T-helper 1 cell treated with Interleukin-12 subunit alpha and Interleukin-12 subunit beta and Interleukin-4 antibody, amounts not matched to agents 30 ng/mL and 1 ng/mL, for 36 hours (primary cell): Measurements from ENCODE around the gene UBXN2A. TPM values are rescaled to one million over a fixed set of nuclear protein-coding genes. Genes with fewer than 3 reads are reported as not detected.

ENCODE experiments used
- intact Hi-C: fragments of 100-400 bp; cut with micrococcal nuclease; formaldehyde crosslinking; loops from one replicate; pipeline ENCODE4 v1.15.1; 2024
- total RNA-seq: library from RNA; stranded (reverse); gene quantifications from 2 replicates; pipeline ENCODE4 v1.2.3, GENCODE V29; 2022

Gene UBXN2A
- total RNA-seq, result 9.7 and 11.6 TPM in 2 replicates

GRCh38 chr2:23939987-23940717 is at the start of gene UBXN2A:
UBXN2A (plus strand) TSS chr2:23940463; CDS start chr2:23958315, 17,852 bp downstream.
- intact Hi-C loops, result loop anchor here (1.0 to 5.0 kb wide), 6 partner anchors 13 to 1032 kb away; partner anchors contain the start of genes ATAD2B, DNAJC27, SF3B6 and WDCP

GRCh38 chr2:23900133-23900532 is 40.1 kb upstream of the UBXN2A start:
- intact Hi-C loops, result no loop called here

- intact Hi-C loops, result no loop called here
Observed at GRCh38 chr2:23900541-23901322, 39.5 kb upstream of the UBXN2A start.

- intact Hi-C loops, result no loop called here
Observed at GRCh38 chr2:23901966-23902846, 38.1 kb upstream of the UBXN2A start.

- intact Hi-C loops, result no loop called here
Observed at GRCh38 chr2:23903034-23903433, 37.2 kb upstream of the UBXN2A start.

- intact Hi-C loops, result no loop called here
Observed at GRCh38 chr2:23904215-23904614, 36.0 kb upstream of the UBXN2A start.

GRCh38 chr2:23904692-23905091 is 35.6 kb upstream of the UBXN2A start:
- intact Hi-C loops, result no loop called here

- intact Hi-C loops, result no loop called here
Observed at GRCh38 chr2:23905155-23905554, 35.1 kb upstream of the UBXN2A start.

GRCh38 chr2:23912054-23912453 is 28.2 kb upstream of the UBXN2A start:
- intact Hi-C loops, result no loop called here

GRCh38 chr2:23915327-23915726 is 24.9 kb upstream of the UBXN2A start:
- intact Hi-C loops, result no loop called here

- intact Hi-C loops, result no loop called here
Observed at GRCh38 chr2:23916727-23917405, 23.4 kb upstream of the UBXN2A start.

GRCh38 chr2:23918837-23919489 is 21.3 kb upstream of the UBXN2A start:
- intact Hi-C loops, result no loop called here

GRCh38 chr2:23924589-23925359 is 15.5 kb upstream of the UBXN2A start:
- intact Hi-C loops, result loop anchor here (5.0 to 10.0 kb wide), 3 partner anchors 437 to 568 kb away; partner anchors contain the start of genes KLHL29 and NCOA1

- intact Hi-C loops, result loop anchor here (2.0 to 10.0 kb wide), 8 partner anchors 199 to 1749 kb away; partner anchors contain the start of genes CENPO, DNAJC27, KLHL29 and NCOA1
Observed at GRCh38 chr2:23925702-23926289, 14.5 kb upstream of the UBXN2A start.

- intact Hi-C loops, result loop anchor here (2.0 to 10.0 kb wide), 8 partner anchors 198 to 1748 kb away; partner anchors contain the start of genes CENPO, DNAJC27, KLHL29 and NCOA1
Observed at GRCh38 chr2:23926290-23926749, 13.9 kb upstream of the UBXN2A start.

- intact Hi-C loops, result loop anchor here (1.0 to 10.0 kb wide), 15 partner anchors 13 to 1748 kb away; partner anchors contain the start of genes CENPO, DNAJC27, KLHL29 and NCOA1
Observed at GRCh38 chr2:23926750-23927571, 13.3 kb upstream of the UBXN2A start, which contains the start of gene ATAD2B. ATAD2B (minus strand) TSS chr2:23927123; CDS start chr2:23926770, 353 bp downstream.

GRCh38 chr2:23934259-23934658 is 6.0 kb upstream of the UBXN2A start:
- intact Hi-C loops, result no loop called here
